ENCODE results near the gene EXTL2.

DNA sequence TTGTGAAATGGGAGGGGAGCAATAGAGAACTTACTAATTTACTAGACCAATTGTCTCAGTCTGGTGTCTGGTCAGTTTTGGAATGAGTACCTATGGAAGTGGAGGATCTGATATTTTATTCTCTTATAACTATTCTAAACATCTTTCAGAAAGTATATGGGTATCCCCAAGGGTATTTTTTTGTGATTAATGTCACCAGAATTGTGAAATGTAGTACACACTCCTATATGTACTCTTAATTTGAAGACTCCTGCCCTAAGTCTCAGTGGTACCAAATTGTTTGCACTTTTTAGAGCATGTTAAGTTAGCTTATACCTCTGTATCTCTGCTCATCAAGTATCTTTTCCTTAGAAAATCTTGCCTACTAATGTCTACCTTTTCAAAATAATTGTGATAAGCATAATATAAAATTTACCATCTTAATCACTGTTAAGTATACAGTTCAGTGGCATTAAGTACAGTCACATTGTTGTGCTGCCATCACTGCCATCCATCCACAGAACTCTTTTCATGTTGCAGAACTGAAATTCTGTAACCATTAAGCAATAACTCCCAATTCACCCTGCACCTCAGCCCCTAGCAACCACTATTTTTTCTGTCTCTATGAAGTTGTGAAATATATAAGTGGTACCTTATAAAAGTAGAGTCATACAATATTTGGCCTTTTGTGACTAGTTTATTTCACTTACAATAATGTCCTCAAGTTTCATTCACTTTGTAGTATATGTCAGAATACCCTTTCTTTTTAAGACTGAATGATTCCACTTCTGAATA is 41.7 kb upstream of the EXTL2 start:
- TF ChIP-seq, protein P1, sequence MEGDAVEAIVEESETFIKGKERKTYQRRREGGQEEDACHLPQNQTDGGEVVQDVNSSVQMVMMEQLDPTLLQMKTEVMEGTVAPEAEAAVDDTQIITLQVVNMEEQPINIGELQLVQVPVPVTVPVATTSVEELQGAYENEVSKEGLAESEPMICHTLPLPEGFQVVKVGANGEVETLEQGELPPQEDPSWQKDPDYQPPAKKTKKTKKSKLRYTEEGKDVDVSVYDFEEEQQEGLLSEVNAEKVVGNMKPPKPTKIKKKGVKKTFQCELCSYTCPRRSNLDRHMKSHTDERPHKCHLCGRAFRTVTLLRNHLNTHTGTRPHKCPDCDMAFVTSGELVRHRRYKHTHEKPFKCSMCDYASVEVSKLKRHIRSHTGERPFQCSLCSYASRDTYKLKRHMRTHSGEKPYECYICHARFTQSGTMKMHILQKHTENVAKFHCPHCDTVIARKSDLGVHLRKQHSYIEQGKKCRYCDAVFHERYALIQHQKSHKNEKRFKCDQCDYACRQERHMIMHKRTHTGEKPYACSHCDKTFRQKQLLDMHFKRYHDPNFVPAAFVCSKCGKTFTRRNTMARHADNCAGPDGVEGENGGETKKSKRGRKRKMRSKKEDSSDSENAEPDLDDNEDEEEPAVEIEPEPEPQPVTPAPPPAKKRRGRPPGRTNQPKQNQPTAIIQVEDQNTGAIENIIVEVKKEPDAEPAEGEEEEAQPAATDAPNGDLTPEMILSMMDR (IDR thresholded peaks at IDR 0.05): no peak
- TF ChIP-seq EZH2 (IDR thresholded peaks at IDR 0.05): no peak

Measured in neural progenitor cell (in vitro differentiated cells).